ENCODE results near the gene RNF220.

- TF ChIP-seq EZH2 (IDR thresholded peaks at IDR 0.05) (no peak), POLR2AphosphoS5 (IDR thresholded peaks at IDR 0.05; ENCODE audit: borderline replicate concordance, low read depth, low read length) (no peak)
Measured at GRCh38 chr1:44436401-44437106, 31.5 kb downstream of the RNF220 start.

Measured in SK-N-MC (cell line).